HG03159 (cell line): ENCODE data around the gene CEL.
"Not testable (repeated sequence)": the region's sequence is repeated elsewhere in the genome, so short reads cannot be mapped to it uniquely, and the experiment has no call there.

Source experiments
- ATAC-seq: cut with Tn5 transposase; IDR thresholded peaks from one replicate; pipeline ENCODE4 v1.9.1; 2021; ENCODE audit warnings: mild to moderate bottlenecking, moderate library complexity; ENCODE audit not compliant: unreplicated experiment

The CEL gene

GRCh38 chr9:133061764-133062145 lies at the start of gene CEL:
Gene CEL, plus strand, starts transcription at chr9:133061981. Its CDS starts 22 bp downstream, at chr9:133062003.
- ATAC-seq = not testable (repeated sequence)

GRCh38 chr9:133014696-133015095 lies 47.1 kb upstream of the CEL start:
- ATAC-seq = no peak

GRCh38 chr9:133023117-133023890 lies 38.5 kb upstream of the CEL start:
- ATAC-seq = no peak

GRCh38 chr9:133026426-133026825 lies 35.4 kb upstream of the CEL start:
- no peak for ATAC-seq

- no peak for ATAC-seq
Observed at GRCh38 chr9:133027134-133027533, 34.6 kb upstream of the CEL start.

GRCh38 chr9:133028221-133028620 lies 33.6 kb upstream of the CEL start:
- ATAC-seq = no peak

GRCh38 chr9:133029994-133030316 lies 31.8 kb upstream of the CEL start:
- peak; percentile 25 for ATAC-seq

- peak; percentile 92 for ATAC-seq
Observed at GRCh38 chr9:133030317-133031129, 31.3 kb upstream of the CEL start, which contains the start of gene GTF3C5. Gene GTF3C5, plus strand, starts transcription at chr9:133030997. Its CDS starts 15 bp downstream, at chr9:133031012.

GRCh38 chr9:133031130-133031422 lies 30.7 kb upstream of the CEL start:
- no peak for ATAC-seq

- ATAC-seq = no peak
Observed at GRCh38 chr9:133031496-133031911, 30.3 kb upstream of the CEL start.

- ATAC-seq = no peak
Observed at GRCh38 chr9:133032171-133032570, 29.6 kb upstream of the CEL start.

GRCh38 chr9:133035669-133036068 lies 26.1 kb upstream of the CEL start:
- no peak for ATAC-seq

GRCh38 chr9:133037775-133038515 lies 23.8 kb upstream of the CEL start:
- no peak for ATAC-seq

- not testable (repeated sequence) for ATAC-seq
Observed at GRCh38 chr9:133040892-133041479, 20.8 kb upstream of the CEL start.

GRCh38 chr9:133041958-133042357 lies 19.8 kb upstream of the CEL start:
- ATAC-seq = no peak

GRCh38 chr9:133042676-133043075 lies 19.1 kb upstream of the CEL start:
- ATAC-seq = no peak

GRCh38 chr9:133043449-133044035 lies 18.2 kb upstream of the CEL start:
- ATAC-seq = no peak

- no peak for ATAC-seq
Observed at GRCh38 chr9:133044125-133044524, 17.7 kb upstream of the CEL start.

- no peak for ATAC-seq
Observed at GRCh38 chr9:133044661-133045060, 17.1 kb upstream of the CEL start.

- ATAC-seq = no peak
Observed at GRCh38 chr9:133045132-133045531, 16.6 kb upstream of the CEL start.
